GM19193 (cell line): ENCODE data around the gene CDC42EP3.

Experiments used
- POLR2A ChIP-seq: IDR thresholded peaks from 4 replicates; pipeline ENCODE4 v1.6.1; 2011; ENCODE audit not compliant: insufficient read depth, insufficient read length; ENCODE audit errors: extremely low read depth

The CDC42EP3 gene

DNA sequence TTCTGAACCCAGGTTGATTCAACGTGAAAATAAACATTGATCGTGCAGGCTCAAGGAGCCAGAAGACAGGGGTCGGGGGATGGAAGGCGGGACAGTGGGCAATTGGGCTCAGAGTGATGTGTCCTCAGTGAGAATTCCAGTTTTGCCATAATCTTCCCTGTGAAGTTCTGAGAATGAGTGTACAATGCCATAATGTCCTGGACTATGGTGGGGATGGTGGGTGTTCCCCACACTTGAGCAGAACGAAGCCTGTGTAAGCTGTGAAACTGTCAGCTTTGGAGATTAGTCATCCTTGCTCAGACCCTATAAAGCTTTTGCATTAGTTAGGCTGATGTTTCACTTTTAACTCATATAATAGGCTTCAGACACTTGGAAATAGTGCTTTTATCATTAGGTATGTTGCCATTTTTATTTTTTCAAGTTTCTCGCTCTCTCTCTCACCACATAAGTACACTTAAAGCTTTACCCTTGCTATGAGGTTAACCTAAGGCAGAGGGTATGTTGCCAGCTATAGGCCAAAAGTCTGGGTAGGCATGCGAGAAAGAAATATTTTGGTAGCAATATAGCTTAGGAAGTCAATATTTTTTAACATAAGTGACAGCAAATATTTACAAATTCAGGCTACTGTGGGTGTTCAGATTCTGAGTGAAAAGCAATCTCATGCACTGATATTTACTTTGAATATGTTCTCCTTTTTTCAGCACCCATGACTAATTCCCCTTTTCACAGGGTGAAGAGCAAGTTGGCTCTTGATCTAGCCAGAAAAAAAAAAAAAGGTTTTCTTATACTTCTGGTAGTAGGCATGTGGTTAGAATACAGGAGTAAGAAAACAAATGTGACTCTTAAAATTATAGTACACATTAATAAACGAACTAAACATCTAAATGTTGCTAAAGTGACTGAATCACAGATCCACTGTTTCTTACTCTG lies 47.2 kb downstream of the CDC42EP3 start:
- TF ChIP-seq POLR2A = peak; percentile 23

DNA sequence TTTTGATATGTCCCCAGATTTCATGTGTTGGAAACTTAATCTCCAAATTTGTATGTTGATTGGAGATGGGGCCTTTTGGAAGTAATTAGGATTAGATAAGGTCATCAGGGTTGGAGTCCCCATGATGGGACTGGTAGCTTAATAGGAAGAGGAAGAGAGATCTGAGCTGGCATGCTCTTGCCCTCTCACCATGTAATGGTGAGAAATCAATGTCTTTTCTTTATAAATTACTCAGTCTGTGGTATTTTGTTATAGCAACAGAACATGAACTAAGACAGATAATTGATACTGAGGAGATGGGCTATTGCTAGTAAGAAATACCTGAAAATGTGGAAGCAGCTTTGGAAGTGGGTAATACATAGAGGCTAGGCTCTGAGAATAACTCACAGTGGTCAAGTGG lies 48.0 kb downstream of the CDC42EP3 start:
- TF ChIP-seq POLR2A = no peak

DNA sequence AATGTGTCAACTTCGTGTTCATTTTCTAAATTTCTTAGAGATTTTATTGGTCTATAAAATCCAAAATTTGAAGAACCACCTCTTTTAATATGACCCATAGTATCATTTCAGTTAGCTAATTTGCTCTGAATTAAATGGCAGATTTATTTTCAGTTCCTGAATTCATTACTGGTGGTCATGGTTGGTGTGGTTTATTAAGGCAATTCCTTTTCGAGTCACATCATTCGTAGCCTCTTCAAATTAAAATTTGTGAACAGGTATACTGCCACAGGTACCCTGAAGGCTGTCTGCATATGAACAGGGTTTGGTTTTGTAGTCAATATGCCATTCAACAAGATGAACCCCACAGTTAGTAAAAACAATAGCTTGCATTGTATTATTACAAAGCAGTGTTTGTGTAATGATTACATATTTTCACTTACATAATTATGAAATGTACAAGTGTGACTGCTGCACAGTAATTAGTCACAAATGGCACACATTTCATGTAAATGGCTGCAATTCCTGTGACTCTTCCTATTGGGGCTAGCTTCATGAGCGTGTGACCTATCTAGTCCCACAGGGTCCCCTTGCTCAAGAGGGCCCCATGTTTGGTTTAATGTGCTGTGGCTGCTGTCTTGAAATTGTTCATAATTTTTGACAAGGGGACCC lies 48.9 kb downstream of the CDC42EP3 start:
- no peak for TF ChIP-seq POLR2A

DNA sequence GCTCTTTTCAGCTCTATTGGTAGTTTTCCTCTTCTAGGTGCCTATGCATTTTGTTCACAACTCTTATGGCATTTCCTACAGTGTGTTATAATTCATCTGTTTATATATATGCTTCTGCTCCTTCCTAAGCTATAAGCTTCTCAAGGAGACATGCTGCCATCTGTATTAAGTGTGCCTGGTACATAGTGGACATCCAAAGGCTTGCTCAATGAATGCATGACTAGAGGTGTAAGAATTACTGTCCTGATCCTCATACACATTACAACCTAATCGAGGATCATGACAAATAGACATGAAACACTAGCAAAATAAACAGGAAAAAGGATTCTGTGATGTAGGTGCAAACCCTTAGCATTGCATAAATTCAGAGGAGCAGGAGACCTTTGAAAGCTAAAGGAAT lies 50.2 kb downstream of the CDC42EP3 start:
- no peak for TF ChIP-seq POLR2A

DNA sequence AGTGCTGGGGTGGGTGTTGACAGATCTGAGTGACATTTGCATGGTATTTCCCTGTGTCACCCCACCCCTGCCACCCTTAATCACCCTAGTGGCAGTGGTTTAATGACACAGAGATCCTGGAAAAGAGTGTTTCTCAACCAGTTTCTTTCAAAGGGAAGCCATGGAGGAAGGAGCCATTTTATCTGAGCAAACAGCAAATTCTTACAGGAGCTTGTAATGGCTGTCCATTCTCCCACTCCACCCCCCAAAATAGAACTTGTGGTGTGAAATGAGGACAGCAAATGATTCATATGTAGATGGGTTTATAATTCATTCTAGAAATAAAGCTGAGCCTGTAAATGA lies 51.5 kb downstream of the CDC42EP3 start:
- TF ChIP-seq POLR2A = no peak

DNA sequence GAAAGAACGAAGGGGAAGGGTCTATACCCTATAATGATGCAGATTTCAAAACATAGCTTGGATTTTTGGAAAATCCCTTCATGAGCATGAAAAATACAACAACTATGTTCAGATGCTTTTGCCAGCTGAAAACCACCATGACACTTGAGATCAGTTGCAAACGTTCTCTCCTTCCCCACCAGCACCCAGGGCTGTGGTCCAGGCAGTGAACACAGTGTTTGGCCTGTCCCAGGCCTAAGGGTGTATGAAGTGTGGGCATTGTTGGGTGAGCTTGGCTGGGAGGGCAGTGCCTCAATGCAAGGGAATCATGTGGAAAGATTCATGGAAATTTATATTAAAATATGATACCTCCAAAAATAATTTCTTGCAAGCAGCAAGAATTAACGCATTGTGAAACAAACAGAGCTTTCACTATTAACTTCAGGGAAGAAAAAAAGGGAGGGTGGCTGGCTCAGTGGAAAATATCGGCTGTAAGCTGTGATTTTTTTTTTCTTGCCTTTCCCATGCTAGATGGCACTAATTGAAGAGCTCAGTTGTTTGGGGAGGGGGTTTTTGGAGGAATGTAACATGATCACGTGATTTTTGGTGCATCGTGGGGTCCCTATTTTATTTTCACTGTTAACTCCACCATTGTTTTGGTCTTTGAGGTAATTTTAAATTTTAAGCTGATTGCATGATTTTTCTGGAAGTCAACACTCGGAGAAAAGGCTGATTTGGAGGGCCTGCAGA lies 52.0 kb downstream of the CDC42EP3 start:
- TF ChIP-seq POLR2A = peak; percentile 19

DNA sequence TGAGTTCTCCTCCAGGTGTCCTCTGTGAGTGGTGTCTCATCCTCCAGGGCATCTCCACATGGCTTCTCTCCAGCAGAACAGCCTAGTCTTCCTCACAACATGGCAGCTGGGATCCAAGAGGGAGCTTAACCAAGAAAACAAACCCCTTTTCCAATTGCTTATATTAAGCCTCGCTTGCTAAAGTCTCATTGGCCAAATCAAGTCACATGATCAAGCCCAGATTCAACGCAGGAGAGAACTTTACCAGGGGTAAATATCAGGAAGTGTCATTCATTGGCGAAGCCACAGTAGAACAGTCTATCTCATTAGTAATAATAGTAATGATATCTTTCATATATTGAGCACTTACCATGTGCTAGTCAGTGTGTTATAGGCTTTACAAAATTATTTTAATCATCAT lies 53.1 kb downstream of the CDC42EP3 start:
- TF ChIP-seq POLR2A = peak; percentile 41

DNA sequence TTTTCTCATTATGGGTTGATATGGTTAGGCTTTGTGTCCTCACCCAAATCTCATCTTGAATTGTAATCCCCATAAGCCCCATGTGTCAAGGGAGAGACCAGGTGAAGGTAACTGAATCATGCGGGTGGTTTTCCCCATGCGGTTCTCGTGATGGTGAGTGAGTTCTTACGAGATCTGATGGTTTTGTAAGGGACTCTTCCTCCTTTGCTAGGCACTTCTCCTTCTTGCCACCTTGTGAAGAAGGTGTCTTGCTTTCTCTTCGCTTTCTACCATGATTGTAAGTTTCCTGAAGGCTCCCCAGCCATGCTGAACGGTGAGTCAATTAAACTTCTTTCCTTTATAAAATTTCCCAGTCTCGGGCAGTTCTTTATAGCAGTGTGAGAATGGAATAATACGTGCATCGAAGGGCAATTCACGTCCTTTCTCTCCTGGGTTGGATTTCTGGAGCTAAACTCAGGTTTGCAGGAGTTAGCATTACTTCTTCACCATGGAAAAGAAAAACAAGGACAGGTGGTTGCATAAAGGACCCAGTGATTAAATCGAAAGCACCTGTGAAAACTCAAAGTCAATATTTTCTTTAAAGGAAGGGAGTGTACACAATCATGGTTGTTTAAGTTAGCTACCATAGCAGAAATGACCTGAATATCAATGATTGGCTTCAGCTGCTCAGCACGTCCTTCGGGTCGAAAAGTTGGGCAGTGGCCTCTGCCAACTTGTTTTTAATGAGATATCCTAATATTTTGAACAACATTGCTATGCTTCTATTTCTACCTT lies 54.1 kb downstream of the CDC42EP3 start:
- no peak for TF ChIP-seq POLR2A

DNA sequence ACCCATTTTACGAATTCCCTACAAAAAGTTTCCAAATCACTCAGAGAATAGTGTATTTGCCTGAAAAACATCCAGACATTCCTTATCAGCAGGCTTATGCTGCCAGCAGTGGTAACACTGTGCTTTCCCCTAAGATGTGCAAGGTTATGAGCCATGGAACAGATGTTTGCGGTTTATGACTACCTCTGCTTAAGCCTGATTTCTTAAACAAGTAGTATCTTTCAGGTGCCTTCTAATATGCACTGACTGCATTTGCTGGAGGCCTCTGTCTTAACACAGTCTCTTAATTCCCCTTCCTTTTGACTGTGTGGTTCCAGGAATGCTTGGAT lies 54.8 kb downstream of the CDC42EP3 start:
- TF ChIP-seq POLR2A = no peak

DNA sequence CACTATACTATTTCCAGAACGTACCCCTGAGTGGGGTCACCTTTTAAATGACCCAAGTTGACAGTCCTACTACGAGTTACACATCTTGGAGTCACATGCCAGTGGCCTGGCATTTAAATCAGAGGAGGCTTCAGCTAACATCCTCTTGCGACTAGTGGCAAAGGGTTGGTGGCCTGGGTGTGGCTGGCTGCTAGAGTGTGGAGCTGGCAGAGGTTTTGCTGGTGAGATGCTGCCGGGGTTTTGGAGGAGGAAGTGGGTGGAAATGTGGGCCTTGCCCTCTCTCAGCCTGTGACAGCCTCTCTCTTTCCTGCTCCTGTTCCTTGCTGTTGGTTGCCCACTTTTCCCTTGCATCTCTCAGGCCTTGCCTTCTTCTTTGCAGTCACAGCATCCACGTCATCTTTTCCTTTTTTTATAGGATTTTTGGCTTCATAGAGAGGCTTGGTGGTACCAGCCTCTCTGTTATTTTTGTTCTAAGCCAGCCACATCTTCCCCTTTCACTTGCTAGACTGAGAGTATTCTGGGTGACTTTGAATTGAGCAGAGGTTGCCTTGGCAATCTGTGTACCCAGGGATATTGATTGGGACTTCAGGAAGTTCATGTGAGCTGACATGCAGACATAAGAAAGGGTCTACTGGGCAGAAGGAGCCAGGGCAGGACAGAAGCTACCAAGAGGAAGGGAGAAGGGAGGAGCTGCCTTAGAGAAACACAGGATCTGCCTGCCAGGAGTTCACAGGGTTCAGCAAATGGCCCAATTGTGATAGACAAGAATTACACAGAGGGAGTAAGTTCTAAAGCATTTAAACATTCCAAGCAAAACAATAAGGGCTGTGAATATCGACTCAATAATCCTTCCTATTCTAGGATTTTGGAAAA lies 55.4 kb downstream of the CDC42EP3 start:
- peak; percentile 35 for TF ChIP-seq POLR2A

DNA sequence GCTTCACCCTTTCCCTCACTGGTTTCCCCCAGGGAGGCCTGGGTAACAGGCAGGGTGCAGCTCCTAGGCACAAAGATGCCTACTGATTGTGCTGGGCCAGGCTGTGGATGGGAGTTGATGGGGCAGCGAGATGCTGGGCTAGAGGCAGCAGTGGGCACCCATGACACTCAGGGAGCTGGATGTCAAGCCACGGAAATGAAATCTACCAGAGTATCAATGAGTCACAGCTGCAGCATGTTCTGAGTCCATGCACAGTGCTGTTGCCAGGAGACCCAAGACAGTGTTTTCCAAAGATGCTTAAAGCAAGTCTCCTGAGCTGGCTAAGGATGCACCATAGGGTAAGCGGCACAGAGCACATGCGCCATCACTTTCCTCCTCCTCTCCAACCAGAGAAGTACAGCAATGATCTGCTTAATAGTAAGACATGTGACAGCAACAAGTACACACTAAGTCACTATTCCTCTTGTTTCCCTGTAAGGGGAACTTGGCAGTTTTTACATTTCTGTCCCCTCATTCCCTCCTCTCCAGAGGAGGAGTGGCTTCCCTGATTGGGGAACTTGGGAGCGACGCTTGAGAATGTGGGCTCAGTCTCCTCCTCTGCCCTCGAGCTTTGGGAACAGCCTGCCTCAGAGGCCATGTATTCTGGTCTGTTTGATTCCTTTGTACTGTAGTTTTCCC lies 57.2 kb downstream of the CDC42EP3 start:
- no peak for TF ChIP-seq POLR2A

DNA sequence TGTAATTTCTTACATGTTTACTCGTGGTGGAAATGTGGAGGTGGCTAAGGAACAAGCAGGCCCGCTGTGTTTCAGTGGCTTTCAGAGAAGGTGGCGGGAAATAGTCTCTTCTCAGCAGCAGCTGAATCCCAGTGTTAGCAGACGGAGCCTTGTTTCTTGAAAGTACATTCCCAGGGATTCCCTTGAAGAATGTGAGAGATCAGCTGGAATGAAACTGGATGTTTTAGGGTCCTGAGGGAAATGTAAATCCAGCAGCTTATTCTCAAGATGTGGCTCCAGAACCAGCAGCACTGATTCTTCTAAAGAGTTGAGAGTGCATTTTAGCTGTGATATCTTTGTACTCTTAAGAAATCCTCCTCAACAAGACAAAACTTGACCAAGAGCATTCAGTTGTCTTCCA lies 59.1 kb downstream of the CDC42EP3 start:
- no peak for TF ChIP-seq POLR2A

DNA sequence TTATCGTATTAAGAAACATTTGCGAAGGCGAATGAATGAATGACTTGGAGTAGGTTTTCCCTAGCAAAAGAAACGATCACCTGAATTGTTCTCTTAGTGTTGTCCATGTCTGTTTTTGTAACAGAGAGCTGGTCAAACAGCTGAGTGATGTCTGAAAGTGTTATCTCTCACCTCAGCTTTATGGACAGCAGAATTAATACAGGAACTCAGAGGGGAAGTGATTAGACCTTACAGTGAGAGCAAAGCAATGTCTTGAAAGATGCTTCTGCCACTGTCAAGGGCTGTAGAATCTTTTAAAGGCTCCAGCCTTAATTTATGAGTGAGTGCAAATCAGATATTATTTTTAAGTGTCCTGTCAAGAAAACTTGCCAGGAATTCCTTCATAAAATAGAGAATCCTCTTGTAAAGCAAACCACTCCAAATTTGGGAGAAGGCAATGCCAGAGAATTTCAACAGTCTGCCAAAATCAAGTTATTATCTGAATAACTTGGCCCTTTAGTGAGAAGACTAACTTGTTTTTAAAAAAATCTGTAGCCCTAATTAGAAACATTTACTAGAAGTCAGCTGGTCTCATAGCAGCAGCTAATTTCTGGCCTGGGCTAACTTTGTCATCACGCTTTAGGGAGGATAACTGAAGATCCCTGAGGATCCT lies 60.7 kb downstream of the CDC42EP3 start:
- TF ChIP-seq POLR2A = no peak
